22Rv1 (cell line): ENCODE data around the gene GFOD1.

ENCODE experiments used
- ZFX ChIP-seq: fragments of 450-650 bp; IDR thresholded peaks from 2 replicates; pipeline ENCODE4 v1.6.1; 2017; ENCODE audit warnings: antibody characterized with exemption, borderline replicate concordance
- TF ChIP-seq, protein P1 (sequence below): fragments of 450-650 bp; IDR thresholded peaks from 2 replicates; pipeline ENCODE4 v1.5.1; 2017; ENCODE audit warnings: mild to moderate bottlenecking

DNA sequence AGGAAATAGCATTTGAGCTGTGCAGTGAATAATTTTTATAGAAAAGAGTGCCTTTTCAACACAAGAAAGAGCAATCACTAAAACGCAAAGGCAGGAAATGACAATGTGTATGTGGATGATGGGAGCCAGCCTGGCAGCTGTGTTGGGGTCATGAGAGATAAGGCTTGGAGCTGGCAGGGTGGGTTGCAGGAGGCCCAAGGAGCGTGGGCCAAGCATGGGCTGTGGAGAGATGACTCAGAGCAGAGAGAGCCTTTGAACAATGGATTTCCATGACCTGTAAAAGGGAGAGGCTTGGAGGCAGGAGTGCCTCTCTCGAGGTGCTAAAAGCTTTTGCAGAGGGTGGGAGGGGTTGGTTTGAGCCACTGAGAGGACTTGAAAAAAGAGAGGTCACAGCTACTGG is 152.4 kb downstream of the GFOD1 start:
- no peak for TF ChIP-seq ZFX
- TF ChIP-seq, protein P1, sequence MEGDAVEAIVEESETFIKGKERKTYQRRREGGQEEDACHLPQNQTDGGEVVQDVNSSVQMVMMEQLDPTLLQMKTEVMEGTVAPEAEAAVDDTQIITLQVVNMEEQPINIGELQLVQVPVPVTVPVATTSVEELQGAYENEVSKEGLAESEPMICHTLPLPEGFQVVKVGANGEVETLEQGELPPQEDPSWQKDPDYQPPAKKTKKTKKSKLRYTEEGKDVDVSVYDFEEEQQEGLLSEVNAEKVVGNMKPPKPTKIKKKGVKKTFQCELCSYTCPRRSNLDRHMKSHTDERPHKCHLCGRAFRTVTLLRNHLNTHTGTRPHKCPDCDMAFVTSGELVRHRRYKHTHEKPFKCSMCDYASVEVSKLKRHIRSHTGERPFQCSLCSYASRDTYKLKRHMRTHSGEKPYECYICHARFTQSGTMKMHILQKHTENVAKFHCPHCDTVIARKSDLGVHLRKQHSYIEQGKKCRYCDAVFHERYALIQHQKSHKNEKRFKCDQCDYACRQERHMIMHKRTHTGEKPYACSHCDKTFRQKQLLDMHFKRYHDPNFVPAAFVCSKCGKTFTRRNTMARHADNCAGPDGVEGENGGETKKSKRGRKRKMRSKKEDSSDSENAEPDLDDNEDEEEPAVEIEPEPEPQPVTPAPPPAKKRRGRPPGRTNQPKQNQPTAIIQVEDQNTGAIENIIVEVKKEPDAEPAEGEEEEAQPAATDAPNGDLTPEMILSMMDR = no peak
